GM18526 (cell line): ENCODE data around the gene PIERCE2.

Experiments used
- POLR2A ChIP-seq: IDR thresholded peaks from 3 replicates; pipeline ENCODE4 v1.6.1; 2011; ENCODE audit not compliant: insufficient read length; ENCODE audit errors: extremely low read depth

Gene PIERCE2

GRCh38 chr15:55407498-55408011 is 740 bp upstream of the PIERCE2 start:
- no peak for TF ChIP-seq POLR2A

- no peak for TF ChIP-seq POLR2A
Measured at GRCh38 chr15:55420171-55420866, 12.0 kb downstream of the PIERCE2 start.

- TF ChIP-seq POLR2A: no peak
Measured at GRCh38 chr15:55422089-55422488, 13.8 kb downstream of the PIERCE2 start.

DNA sequence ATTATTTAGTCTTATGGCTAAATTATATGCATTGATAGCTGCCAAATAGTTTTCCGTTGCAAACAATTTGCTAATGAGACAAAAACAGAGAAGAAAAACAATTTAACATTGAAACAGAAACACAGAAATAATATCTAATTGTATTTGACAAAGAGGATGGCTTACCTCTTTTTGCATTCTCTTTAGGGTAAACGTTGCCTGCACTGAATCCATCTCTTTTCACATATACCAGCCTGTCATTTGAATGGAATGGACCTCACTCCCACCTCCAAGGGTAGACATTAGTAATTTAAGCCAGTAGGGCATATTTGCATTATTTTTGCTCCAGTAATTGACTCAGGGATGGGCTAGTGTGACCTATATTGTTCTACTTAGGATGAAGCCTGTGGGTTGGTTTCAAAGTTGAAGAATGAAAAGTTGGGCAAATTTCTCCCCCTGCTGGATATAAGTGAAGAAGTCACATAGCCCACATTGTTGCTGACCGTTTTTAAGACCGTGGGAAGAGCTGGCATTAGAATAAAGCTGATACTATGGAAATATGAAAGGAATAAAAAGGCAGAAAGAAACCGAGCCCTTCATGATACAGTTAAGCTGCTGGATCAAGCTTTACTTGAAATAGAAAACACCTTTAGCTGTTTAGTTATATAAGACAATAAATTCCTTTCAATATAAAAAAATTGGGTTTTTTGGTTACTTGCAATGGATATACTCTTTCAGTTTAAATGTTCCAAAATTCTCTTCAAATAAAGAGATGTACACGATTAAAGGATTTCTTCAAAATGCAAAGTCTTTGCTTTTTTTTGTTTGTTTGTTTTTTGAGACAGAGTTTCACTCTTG is 26.9 kb downstream of the PIERCE2 start:
- no peak for TF ChIP-seq POLR2A

GRCh38 chr15:55457401-55458022 is 49.2 kb downstream of the PIERCE2 start:
- TF ChIP-seq POLR2A: no peak

- TF ChIP-seq POLR2A: no peak
Measured at GRCh38 chr15:55461447-55461846, 53.2 kb downstream of the PIERCE2 start.

GRCh38 chr15:55468321-55468720 is 60.0 kb downstream of the PIERCE2 start:
- TF ChIP-seq POLR2A: no peak
